HG03159 (cell line): Measurements from ENCODE around the gene TRIM56.
"Not testable (repeated sequence)": the region's sequence is repeated elsewhere in the genome, so short reads cannot be mapped to it uniquely, and the experiment has no call there.

Source experiments
- ATAC-seq: cut with Tn5 transposase; IDR thresholded peaks from one replicate; pipeline ENCODE4 v1.9.1; 2021; ENCODE audit warnings: mild to moderate bottlenecking, moderate library complexity; ENCODE audit not compliant: unreplicated experiment

TRIM56 gene, protein sequence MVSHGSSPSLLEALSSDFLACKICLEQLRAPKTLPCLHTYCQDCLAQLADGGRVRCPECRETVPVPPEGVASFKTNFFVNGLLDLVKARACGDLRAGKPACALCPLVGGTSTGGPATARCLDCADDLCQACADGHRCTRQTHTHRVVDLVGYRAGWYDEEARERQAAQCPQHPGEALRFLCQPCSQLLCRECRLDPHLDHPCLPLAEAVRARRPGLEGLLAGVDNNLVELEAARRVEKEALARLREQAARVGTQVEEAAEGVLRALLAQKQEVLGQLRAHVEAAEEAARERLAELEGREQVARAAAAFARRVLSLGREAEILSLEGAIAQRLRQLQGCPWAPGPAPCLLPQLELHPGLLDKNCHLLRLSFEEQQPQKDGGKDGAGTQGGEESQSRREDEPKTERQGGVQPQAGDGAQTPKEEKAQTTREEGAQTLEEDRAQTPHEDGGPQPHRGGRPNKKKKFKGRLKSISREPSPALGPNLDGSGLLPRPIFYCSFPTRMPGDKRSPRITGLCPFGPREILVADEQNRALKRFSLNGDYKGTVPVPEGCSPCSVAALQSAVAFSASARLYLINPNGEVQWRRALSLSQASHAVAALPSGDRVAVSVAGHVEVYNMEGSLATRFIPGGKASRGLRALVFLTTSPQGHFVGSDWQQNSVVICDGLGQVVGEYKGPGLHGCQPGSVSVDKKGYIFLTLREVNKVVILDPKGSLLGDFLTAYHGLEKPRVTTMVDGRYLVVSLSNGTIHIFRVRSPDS

GRCh38 chr7:101085162-101085964, at the start of gene TRIM56:
Gene TRIM56 (plus strand): TSS chr7:101085481. CDS start chr7:101087313, 1,832 bp downstream.
- ATAC-seq, result peak; percentile 87

DNA sequence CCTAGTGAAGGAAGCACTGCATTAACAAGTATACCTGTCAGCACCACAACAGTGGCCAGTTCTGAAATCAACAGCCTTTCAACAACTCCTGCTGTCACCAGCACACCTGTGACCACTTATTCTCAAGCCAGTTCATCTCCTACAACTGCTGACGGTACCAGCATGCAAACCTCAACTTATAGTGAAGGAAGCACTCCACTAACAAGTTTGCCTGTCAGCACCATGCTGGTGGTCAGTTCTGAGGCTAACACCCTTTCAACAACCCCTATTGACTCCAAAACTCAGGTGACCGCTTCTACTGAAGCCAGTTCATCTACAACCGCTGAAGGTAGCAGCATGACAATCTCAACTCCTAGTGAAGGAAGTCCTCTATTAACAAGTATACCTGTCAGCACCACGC, 49.3 kb upstream of the TRIM56 start:
- no peak for ATAC-seq

DNA sequence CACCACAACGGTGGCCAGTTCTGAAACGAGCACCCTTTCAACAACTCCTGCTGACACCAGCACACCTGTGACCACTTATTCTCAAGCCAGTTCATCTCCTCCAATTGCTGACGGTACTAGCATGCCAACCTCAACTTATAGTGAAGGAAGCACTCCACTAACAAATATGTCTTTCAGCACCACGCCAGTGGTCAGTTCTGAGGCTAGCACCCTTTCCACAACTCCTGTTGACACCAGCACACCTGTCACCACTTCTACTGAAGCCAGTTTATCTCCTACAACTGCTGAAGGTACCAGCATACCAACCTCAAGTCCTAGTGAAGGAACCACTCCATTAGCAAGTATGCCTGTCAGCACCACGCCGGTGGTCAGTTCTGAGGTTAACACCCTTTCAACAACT, 44.0 kb upstream of the TRIM56 start:
- not testable (repeated sequence) for ATAC-seq

DNA sequence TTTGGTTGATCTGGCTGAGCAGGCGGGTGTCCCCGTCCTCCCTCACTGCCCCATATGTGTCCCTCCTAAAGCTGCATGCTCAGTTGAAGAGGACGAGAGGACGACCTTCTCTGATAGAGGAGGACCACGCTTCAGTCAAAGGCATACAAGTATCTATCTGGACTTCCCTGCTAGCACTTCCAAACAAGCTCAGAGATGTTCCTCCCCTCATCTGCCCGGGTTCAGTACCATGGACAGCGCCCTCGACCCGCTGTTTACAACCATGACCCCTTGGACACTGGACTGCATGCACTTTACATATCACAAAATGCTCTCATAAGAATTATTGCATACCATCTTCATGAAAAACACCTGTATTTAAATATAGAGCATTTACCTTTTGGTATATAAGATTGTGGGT, 26.9 kb upstream of the TRIM56 start:
- ATAC-seq, result no peak

- ATAC-seq, result no peak
Measured at GRCh38 chr7:101059620-101059942, 25.7 kb upstream of the TRIM56 start.

DNA sequence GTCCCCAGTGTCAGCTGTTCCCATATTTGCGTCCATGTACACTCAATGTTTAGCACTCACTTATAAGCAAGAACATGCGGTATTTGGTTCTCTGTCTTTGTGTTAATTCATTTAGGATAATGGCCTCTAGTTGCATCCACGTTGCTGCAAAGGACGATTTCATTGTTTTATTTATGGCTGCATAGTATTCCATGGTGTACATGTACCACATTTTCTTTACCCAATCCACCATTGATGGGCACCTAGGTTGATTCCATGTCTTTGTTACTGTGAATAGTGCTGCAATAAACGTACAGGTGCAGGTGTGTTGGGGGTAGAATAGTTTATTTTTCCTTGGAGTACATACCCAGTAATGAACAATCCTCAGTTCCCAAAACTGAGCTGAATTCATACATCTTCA, 24.3 kb upstream of the TRIM56 start:
- ATAC-seq, result no peak

DNA sequence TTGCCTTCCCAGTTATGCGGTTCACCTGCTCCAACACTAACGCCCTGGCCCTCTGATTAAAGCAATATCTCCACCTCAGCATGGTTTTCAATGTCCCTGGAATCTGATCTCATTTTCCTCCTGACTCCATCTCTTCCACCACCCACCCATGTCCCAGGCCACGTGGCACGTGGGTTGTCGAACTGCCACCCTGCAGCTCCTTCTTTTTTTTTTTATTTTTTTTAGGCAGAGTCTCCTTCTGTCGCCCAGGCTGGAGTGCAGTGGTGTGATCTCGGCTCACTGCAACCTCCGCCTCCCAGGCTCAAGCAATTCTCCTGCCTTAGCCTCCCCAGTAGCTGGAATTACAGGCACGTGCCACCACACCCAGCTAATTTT, 21.1 kb upstream of the TRIM56 start:
- ATAC-seq, result not testable (repeated sequence)

GRCh38 chr7:101065162-101065561, 20.1 kb upstream of the TRIM56 start:
- not testable (repeated sequence) for ATAC-seq

GRCh38 chr7:101066141-101066832, 19.0 kb upstream of the TRIM56 start:
- ATAC-seq, result no peak

GRCh38 chr7:101066833-101067177, 18.5 kb upstream of the TRIM56 start:
- ATAC-seq, result no peak

GRCh38 chr7:101068401-101068800, 16.9 kb upstream of the TRIM56 start:
- ATAC-seq, result no peak

- ATAC-seq, result not testable (repeated sequence)
Measured at GRCh38 chr7:101071362-101072104, 13.7 kb upstream of the TRIM56 start.

DNA sequence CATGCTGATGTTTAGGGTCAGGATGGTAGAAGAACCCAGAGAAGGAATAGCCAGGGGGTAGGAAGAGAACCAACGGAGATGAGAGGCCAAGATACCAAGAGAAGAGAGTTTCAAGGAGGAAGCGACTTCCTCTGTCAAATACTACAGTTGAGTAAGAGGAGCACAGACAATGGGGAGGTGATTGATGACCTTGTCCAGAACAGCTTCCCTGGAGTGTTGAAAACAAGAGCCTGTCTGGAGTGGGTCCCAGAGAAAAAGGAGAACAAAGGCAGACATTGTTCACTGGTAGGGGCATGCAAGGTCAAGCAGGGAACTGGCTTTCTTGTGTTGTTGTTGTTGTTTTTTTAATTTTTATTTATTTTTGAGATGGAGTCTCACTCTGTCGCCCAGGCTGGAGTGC, 9.6 kb upstream of the TRIM56 start:
- ATAC-seq, result no peak

DNA sequence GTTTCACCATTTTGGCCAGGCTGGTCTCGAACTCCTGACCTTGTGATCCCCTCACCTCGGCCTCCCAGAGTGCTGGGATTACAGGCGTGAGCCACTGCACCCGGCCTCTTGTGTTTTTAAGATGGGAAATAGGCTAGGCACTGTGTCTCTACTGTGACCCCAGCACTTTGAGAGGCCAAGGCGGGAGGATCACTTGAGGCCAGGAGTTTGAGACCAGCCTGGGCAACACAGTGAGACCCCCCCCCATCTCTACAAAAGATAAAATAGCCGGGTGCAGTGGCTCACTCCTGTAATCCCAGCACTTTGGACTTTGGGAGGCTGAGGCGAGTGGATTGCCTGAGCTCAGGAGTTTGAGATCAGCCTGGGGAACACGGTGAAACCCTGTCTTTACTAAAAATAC, 9.1 kb upstream of the TRIM56 start:
- not testable (repeated sequence) for ATAC-seq

GRCh38 chr7:101077303-101078086, 7.8 kb upstream of the TRIM56 start:
- ATAC-seq, result peak; percentile 81

DNA sequence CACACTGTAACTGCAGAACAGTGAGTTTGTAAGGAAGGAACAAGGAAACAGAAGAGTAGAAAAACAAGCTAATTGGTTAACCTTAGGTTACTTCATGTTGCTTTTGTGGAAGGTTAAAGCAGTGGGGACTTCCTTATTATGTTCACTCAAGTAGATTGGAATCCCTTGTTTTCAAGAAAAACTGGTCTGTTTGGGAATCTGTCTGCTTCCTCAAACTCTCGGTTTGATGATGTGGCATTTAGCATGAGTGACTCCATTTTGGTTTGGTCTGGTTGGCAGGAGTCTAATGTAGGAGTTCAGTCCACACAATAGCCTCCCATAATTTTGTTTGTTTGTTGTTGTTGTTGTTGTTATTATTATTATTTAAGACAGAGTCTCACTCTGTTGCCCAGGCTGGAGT, 3.8 kb upstream of the TRIM56 start:
- ATAC-seq, result no peak

DNA sequence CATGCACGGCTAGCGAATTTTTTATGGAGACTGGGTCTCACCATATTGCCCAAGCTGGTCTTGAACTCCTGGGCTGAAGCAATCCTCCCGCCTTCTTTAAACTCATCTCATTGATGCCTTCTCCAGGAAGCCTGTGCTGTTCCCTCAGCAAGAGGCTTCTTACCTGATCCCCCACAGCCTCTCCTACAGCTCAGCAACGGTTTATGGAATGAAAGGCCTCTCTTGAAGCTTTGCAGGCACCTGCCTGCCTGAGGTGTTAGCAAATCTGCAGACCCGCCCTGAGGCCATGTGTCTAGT, 468 bp upstream of the TRIM56 start:
- no peak for ATAC-seq

DNA sequence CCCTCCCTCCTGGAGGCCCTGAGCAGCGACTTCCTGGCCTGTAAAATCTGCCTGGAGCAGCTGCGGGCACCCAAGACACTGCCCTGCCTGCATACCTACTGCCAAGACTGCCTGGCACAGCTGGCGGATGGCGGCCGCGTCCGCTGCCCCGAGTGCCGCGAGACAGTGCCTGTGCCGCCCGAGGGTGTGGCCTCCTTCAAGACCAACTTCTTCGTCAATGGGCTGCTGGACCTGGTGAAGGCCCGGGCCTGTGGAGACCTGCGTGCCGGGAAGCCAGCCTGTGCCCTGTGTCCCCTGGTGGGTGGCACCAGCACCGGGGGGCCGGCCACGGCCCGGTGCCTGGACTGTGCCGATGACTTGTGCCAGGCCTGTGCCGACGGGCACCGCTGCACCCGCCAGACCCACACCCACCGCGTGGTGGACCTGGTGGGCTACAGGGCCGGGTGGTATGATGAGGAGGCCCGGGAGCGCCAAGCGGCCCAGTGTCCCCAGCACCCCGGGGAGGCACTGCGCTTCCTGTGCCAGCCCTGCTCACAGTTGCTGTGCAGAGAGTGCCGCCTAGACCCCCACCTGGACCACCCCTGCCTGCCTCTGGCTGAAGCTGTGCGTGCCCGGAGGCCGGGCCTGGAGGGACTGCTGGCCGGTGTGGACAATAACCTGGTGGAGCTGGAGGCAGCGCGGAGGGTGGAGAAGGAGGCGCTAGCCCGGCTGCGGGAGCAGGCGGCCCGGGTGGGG, 2.2 kb downstream of the TRIM56 start:
- ATAC-seq, result no peak

DNA sequence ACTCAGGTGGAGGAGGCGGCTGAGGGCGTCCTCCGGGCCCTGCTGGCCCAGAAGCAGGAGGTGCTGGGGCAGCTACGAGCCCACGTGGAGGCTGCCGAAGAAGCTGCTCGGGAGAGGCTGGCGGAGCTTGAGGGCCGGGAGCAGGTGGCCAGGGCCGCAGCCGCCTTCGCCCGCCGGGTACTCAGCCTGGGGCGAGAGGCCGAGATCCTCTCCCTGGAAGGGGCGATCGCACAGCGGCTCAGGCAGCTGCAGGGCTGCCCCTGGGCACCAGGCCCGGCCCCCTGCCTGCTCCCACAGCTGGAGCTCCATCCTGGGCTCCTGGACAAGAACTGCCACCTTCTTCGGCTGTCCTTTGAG, 2.8 kb downstream of the TRIM56 start:
- ATAC-seq, result no peak
